Measurements from ENCODE around the gene SNAP47.

SNAP47 gene

DNA sequence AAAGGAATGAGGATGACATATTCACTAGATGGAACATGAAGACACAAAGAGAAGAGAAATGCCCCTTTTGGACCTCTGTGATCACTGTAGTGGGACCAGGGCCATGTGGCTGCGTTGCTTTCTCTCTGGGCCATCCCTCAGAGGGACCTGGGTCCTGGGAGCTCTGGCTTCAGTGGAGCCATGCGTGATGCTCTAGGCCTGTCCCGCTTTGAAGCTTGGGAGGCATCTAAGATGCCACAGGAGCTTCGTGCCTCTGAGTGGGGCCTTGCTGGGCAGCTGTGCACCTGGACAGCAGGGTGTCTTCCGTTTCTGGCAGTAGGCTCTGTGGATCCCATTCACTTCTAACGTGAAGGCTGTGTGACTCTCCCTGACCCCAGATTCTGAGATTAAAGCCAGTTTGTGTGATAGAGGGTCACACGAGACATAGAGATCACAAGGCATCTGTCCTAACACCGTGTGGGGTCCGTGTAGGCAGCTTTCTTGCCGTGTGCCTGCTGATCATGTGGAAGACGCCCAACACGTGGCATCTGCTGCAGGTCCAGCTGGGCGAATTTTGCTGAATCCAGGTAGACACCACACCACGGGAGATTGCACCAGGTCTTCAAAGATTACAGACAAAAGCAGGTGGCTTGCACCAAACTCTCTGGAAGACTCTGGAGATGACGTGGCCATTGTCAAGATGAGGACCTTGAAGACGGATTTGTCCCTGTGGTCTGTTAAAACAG lies 63.0 kb downstream of the SNAP47 start:
- no peak for DNase-seq (ENCODE audit: low read depth)

DNA sequence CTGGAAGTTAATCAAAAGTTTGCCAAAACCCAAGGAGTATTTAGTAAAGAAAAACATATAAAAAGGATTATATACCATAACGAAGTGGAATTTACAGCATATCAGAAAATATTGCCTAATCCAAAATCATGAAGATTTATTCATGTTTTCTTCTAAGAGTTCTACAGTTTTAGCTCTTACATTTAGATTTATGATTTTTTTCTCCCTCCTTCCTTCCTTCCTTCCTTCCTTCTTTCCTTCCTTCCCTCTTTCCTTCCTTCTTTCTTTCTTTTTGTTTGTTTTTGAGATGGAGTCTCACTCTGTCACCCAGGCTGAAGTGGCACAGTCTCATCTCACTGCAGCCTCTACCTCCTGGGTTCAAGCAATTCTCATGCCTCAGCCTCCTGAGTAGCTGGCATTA lies 64.5 kb downstream of the SNAP47 start:
- DNase-seq (ENCODE audit: low read depth) = no peak

DNA sequence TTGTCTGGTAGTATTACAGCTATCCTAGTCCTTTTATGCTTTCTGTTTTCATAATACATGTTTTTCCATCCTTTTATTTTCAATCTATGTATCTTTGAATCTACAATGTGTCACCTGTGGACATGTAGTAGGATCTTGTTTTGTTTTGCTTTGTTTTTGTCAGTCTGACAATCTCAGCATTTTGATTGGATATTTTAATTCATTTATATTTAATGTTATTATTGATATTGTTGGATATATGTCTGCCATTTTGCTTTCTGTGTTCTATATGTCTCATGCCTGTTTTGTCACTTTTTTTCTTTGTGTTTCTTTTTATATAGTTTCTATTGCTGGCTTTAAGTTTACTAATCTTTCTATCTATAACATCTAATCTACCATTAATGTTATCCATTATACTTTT lies 68.7 kb downstream of the SNAP47 start:
- no peak for DNase-seq (ENCODE audit: low read depth)

DNA sequence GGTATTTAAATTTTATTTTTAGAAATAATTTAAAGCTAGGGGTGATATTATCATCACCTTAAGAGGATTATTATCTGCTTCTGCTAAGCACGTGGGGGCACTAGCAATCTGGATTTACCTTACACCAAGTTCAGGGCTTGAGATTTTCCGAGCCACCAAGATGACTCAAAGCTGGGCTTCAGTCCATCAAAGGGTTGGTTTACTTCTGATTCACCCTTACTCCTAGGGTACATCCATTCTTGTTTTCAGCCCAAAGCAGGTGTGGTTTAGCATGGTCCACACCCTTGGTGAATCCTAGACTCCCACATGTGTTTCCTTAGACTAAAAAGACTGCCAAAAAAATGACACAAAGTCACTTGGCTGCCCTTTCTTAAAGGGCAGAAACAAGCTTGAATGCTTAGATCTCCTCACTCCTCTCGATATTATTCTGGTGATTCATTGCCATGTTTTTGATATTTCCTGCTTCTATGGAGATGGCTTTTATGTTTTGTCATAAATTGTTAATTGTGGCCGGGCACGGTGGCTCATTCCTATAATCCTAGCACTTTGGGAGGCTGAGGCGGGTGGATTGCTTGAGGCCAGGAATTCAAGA lies 70.5 kb downstream of the SNAP47 start:
- peak; percentile 98 for DNase-seq (ENCODE audit: low read depth)

DNA sequence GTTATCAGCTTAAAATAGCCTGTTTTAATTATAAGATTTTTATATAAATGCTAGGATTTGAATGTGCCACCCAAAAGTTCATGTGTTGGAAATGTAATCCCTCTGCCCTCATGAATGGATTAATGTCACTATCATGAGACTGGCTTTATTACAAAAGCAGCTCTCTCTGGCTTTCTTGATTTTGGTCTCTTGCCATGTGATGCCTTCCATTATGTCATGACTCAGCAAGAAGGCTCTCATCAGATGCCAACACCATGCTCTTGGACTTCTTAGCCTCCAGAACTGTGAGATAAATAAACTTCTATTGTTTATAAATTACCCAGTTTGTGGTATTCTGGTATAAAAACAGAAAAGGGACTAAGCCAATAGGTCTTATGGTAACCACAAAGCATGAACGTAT lies 73.3 kb downstream of the SNAP47 start:
- DNase-seq (ENCODE audit: low read depth) = no peak

DNA sequence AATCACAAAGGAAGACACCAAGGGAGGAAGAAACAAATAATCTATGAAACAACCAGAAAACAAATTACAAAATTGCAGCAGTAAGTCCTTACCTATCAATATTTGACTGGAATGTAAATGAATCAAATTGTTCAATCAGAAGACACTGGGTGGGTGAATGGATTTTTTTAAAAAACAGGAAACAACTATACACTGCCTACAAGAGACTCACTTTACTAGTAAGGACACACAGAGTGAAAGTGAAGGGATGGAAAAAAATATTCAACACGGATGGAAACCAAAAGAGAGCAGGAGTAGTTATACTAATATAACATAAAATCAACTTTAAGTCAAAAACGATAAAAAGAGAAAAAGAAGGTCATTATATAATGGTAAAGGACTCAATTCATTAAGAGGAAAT lies 73.8 kb downstream of the SNAP47 start:
- no peak for DNase-seq (ENCODE audit: low read depth)

DNA sequence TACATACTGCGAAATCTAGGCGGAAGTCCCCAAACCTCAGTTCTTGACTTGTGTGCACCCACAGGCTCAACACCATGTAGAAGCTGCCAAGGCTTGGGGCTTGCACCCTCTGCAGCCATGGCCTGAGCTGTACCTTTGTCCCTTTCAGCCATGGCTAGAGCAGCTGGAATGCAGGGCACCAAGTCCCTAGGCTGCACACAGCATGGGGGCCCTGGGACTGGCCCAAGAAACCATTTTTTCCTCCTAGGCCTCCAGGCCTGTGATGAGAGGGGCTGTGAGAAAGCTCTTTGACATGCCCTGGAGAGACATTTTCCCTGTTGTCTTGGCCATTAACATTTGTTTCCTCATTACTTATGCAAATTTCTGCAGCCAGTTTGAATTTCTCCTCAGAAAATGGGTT lies 78.7 kb downstream of the SNAP47 start:
- no peak for DNase-seq (ENCODE audit: low read depth)

DNA sequence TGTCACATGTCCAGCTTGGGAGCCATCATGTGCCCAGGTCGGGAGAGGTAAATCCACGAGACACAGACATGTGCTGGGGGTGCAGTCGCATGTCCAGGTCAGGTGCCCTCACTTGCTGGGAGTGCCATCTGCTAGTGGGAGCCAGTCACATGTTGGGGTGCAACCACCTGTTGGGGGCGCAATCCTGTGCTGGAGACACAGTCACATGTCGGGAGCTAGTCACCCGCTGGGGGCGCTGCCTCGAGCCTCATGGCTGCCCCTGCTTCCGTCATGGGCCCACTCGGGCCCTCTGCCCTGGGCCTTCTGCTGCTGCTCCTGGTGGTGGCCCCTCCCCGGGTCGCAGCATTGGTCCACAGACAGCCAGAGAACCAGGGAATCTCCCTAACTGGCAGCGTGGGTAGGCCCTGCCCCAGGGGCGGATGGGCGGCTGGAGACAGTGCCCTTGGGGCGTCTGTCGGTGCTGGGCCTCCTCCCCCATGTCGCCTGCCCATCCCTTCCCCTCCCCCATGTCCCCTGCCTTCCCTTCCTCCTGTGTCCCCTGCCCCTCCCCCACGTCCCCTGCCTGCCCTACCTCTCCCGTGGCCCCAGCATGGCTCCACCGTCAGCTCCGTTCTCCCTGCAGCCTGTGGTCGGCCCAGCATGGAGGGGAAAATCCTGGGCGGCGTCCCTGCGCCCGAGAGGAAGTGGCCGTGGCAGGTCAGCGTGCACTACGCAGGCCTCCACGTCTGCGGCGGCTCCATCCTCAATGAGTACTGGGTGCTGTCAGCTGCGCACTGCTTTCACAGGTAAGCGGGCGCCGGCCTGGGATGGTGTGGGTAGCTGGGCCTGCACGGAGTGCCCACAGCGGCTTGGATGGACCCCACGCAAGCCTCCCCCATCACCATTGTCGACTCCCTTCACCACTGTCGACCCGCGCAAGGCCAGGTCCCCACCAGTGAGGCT lies 80.5 kb downstream of the SNAP47 start, which contains the start of gene PRSS38:
PRSS38 (plus strand) TSS at position 208 of the 942 bp plus-strand sequence; CDS start at position 250, 42 bp downstream.
- no peak for DNase-seq (ENCODE audit: low read depth)

DNA sequence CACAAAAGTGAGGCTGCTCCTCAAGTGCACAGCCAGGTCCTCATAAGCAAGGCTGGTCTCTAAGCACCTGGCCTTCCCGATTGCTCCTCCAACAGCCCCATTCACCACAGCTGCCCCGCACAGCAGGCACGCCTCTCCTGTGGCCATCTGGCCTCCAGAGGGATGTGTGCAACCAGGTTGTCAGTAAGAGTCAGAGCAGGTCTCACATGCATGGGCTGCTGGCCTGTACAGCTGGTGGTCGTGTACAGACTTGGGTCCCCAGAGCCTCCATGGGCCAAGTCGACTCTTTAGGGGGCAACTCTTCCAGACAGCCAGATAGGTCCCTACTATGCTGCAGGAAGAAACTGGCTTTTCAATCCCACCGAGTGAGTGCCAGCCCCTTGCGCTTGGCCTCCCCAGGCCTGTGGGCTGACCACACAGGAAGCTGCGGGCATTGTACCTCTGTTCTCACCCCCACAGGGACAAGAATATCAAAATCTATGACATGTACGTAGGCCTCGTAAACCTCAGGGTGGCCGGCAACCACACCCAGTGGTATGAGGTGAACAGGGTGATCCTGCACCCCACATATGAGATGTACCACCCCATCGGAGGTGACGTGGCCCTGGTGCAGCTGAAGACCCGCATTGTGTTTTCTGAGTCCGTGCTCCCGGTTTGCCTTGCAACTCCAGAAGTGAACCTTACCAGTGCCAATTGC lies 81.7 kb downstream of the SNAP47 start:
- no peak for DNase-seq (ENCODE audit: low read depth)

DNA sequence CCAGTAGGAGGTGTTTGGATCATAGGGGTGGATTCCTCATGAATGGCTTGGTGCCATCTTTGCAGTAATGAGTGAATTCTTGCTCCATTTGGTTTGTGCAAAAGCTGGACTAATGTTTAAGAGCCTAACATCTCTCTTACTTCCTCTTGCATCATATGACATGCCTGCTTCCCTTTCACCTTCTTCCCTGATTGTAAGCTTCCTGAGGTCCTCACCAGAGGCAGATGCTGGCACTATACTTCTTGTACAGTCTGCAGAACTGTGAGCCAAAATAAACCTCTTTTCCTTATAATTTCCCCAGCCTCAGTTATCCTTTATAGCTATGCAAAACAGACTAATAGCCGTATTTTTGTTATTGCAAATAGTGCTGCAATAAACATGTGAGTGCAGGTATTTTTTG lies 88.3 kb downstream of the SNAP47 start:
- no peak for DNase-seq (ENCODE audit: low read depth)

DNA sequence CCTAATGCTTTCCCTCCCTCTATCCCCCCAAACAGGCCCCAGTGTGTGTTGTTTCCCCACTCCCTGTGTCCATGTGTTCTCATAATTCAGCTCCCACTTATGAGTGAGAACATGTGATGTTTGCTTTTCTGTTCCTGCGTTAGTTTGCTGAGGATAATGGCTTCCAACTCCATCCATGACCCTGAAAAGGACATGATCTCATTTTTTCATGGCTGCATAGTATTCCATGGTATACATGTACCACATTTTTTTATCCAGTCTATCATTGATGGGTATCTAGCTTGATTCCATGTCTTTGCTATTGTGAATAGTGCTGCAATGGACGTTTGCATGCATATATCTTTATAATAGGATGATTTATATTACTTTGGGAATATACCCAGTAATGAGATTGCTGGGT lies 89.0 kb downstream of the SNAP47 start:
- DNase-seq (ENCODE audit: low read depth) = no peak

DNA sequence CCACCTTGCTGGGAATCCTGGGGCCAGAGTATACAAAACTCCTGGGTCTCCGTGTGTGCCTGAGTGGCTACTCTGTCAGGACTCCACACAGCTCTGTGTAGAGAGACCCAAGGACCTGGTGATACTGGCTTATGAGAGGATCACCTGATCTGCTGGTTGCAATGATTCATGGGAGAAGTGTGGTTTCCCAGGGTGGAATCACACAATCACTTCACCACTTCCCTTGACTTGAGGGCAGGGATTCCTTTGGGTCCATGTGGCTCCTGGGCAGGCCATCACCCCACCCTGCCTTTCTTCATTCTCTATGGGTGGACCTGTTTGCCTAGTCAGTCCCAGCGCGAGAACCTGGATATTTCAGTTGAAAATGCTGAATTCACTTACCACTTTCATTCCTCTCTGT lies 93.6 kb downstream of the SNAP47 start:
- no peak for DNase-seq (ENCODE audit: low read depth)
